RPMI7951 (cell line): ENCODE measurements around the gene ENOSF1. TPM values are rescaled to one million over a fixed set of nuclear protein-coding genes. Genes with fewer than 3 reads are reported as not detected.

Experiments
- DNase-seq: peaks from one replicate; pipeline ENCODE4 v3.0.0-alpha.2; 2012; ENCODE audit warnings: low read depth
- total RNA-seq: library from RNA; depleted of rRNA; stranded (reverse); fragments of >200 nt; shearing (Covaris generic); gene quantifications from 2 replicates; pipeline ENCODE4 v1.2.3, GENCODE V29; 2014

ENOSF1 gene
- total RNA-seq, 1 experiment from 2014 or later = 29.8 TPM

DNA sequence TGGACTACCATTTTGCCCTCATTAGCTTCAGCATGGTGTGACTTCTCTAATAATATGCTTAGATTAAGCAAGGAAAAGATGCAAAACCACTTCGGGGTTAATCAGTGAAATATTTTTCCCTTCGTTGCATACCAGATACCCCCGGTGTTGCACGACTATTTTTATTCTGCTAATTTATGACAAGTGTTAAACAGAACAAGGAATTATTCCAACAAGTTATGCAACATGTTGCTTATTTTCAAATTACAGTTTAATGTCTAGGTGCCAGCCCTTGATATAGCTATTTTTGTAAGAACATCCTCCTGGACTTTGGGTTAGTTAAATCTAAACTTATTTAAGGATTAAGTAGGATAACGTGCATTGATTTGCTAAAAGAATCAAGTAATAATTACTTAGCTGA is 38.7 kb downstream of the ENOSF1 start:
- DNase-seq = no peak

DNA sequence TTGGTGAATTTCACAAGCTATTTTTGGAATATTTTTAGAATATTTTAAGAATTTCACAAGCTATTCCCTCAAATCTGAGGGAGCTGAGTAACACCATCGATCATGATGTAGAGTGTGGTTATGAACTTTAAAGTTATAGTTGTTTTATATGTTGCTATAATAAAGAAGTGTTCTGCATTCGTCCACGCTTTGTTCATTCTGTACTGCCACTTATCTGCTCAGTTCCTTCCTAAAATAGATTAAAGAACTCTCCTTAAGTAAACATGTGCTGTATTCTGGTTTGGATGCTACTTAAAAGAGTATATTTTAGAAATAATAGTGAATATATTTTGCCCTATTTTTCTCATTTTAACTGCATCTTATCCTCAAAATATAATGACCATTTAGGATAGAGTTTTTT is 39.1 kb downstream of the ENOSF1 start:
- no peak for DNase-seq

- no peak for DNase-seq
Observed at GRCh38 chr18:671405-671804, 41.0 kb downstream of the ENOSF1 start.

DNA sequence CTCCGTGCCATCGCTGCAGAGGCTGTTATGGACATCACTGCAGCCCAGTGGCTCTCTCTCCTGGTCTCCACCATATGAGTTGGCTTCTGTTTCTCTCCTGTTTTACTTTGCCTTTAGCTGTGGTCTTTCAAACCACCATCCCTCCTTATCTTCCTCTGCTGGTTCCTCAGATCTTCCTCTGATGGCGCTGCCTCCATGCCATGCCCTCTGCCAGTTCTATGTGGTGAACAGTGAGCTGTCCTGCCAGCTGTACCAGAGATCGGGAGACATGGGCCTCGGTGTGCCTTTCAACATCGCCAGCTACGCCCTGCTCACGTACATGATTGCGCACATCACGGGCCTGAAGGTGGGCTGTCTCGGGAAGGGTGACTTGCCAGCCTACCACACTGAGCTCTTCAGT is 41.9 kb downstream of the ENOSF1 start:
- DNase-seq = no peak

DNA sequence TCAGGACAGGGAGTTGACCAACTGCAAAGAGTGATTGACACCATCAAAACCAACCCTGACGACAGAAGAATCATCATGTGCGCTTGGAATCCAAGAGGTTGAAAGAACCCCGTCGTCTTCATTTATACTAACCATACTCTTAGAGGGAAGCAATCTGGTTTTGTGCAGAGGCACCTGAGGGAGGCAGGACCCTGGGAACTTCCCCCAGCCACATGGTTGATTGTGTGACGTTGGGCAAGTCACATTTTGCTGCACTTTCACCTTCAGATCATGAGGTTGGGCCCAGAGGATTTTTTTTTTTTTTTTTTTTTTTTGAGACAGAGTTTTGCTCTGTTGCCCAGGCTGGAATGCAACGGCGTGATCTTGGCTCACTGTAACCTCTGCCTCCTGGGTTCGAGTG is 43.4 kb downstream of the ENOSF1 start:
- no peak for DNase-seq

- no peak for DNase-seq
Observed at GRCh38 chr18:668260-668659, 44.2 kb downstream of the ENOSF1 start.

DNA sequence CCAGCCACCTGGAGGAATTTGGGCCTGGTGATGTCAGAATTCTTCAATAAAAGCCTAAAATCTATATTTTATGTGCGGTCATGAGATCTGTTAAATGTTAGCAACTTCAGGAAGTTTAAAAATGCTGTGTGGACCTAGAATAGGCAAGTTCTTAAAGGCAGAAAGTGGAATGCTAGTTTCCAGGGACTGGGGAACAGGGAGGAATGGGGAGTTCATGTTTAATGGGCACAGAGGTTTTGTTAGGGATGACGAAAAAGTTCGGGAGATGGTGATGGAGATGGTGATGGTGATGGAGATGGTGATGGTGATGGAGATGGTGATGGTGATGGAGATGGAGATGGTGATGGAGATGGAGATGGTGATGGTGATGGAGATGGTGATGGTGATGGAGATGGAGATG is 45.8 kb downstream of the ENOSF1 start:
- DNase-seq = no peak

DNA sequence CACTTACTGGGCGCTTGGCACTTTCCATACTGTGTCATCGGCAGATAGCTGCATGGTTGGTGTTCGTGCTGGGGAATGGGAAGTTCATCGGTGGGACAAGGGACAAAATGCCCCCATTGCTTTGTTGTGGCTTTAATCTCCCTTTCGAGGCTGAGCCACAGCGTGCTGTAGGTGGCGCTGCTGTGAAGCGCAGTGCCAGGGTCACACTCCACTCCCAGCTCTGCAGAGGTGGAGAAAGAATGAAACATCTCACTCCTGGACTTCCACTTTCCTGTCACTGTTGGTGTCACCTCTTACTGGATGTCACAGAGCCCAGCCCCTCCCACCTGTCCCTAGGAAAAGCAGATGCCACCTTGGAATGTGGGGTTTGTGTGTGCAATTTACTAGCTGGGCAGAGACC is 46.3 kb downstream of the ENOSF1 start:
- no peak for DNase-seq

DNA sequence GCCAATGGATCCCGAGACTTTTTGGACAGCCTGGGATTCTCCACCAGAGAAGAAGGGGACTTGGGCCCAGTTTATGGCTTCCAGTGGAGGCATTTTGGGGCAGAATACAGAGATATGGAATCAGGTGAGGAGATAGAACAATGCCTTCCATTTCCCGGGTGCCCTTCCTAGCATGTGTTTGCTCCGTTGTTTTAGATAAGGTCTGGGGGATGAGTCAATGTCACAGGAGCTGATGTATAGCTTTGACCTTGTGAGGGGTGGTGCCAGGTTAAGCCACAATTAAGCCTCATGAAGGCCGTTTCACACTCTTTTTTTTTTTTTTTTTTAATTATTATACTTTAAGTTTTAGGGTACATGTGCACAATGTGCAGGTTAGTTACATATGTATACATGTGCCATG is 50.2 kb downstream of the ENOSF1 start:
- DNase-seq = no peak

DNA sequence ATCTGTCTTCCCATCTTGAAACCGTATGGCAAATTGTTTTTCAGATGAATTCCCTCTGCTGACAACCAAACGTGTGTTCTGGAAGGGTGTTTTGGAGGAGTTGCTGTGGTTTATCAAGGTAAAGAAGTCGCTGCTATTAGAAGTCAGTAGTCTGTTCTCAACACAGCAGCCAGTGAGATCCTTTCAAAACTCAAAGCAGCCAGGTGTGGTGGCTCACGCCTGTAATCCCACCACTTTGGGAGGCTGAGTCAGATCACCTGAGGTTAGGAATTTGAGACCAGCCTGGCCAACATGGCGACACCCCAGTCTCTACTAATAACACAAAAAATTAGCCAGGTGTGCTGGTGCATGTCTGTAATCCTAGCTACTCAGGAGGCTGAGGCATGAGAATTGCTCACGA is 52.8 kb downstream of the ENOSF1 start:
- DNase-seq = no peak

DNA sequence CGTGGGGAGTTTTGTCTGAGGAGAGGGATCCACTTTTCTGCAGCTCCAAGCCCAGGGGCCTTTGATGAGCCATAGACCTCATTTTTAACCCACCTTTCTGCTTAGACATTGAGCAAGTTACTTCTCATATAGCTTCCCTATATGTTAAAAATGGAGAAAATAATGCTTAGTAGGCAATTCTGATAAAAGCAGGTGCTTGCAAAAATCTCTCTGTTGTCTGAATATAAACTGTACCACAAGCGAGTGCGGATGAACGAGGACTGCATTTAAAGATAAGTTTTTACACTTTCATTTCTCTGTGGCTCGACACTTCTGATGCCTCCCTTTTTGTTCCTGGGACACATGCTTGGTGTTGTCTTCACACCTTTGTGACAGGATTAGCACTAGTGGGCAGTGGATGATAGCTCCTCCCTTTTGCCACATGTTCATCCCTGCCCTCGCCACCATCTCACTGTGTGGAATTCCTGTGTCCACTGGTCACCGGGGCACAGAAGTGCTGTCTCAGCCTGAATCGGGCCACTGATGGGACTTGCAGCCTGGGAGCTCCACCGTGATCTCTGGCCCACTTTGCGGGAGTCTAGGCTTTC is 53.4 kb downstream of the ENOSF1 start:
- no peak for DNase-seq

GRCh38 chr18:658001-658946 is 54.2 kb downstream of the ENOSF1 start:
- peak; percentile 89 for DNase-seq

- peak; percentile 66 for DNase-seq
Observed at GRCh38 chr18:657311-658000, 55.0 kb downstream of the ENOSF1 start, which contains the start of gene TYMS. Gene TYMS (plus strand): TSS chr18:657653. CDS start chr18:657743, 90 bp downstream.

DNA sequence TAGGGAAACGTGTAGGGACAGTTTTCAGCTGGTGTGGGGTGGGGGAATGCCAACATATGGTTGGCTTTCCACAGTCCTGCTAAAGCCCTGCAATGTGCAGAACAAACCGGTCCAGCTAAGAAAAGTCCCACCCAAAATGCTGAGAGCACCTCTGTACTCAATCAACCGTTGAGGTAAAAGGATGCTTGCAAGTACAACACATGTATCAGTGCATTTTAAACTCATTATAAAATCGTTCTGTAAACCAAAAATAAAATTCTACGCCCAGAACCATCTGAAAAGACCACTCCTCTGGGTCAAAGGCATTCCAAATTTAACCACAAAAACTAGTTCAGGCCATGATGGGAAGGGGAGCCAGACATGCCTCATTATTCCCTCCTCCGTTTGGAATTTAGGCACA is 57.0 kb downstream of the ENOSF1 start:
- no peak for DNase-seq

- no peak for DNase-seq
Observed at GRCh38 chr18:654601-655000, 57.8 kb downstream of the ENOSF1 start.

DNA sequence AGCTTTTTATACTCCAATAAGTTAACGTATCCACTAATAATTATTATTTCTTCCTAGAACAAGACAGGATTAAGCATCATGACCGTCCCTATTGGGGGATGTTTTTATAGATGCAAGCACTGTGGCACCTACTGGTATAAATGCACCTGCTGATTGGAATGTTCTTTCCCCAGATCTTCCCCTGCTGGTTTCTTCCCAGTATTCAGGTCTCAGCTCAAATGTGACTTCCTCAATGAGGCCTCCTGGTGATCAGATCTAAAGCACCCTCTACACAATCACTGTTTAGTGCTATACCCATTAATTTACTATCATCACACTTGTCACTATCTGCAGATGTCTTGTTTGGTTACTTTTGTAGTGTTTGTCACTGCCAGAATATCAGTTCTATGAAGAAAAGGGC is 58.9 kb downstream of the ENOSF1 start:
- DNase-seq = no peak

- DNase-seq = peak; percentile 72
Observed at GRCh38 chr18:652131-652530, 60.3 kb downstream of the ENOSF1 start.

DNA sequence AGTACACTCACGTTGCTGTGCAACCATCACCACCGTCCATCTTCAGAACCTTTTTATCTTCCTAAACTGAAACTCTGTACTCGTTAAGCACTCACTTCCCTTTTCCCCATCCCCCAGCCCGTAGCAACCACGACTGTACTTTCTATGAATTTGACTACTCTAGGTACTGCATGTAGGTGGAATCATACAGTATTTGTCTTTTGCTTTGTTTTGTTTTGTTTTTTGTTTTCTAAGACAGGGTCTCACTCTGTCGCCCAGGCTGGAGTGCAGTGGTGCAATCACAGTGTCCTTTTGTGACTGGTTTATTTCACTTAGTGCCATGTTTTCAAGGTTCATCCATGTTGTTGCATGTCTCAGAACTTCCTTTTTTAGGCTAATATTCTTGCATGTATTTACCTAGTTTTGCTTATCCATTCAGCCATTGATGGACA is 62.0 kb downstream of the ENOSF1 start:
- DNase-seq = no peak

GRCh38 chr18:649341-649740 is 63.1 kb downstream of the ENOSF1 start:
- DNase-seq = peak; percentile 17

DNA sequence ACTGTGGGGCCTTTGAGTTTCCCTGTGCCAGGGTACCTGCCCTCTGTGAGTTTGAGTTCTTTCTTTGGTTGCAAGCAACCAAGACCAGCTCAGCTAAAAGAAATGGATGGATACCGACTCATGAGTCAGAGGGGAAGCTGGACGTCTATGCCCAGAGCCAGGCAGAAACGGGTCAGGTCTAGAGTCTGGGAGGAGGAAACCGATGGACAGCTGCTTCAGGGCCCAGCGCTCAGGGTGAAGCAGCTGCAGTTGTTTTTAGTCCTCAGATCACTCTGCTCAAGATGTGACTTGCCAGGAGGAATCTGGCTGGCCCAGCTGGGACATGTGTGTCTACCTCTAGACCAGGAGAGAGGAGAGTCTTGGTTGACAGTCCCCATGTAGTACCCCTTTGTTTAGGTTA is 65.1 kb downstream of the ENOSF1 start:
- DNase-seq = no peak

GRCh38 chr18:644395-645004 is 67.9 kb downstream of the ENOSF1 start:
- DNase-seq = peak; percentile 58

- no peak for DNase-seq
Observed at GRCh38 chr18:641224-641623, 71.2 kb downstream of the ENOSF1 start.
